K562 (cell line): ENCODE measurements around the gene RALB. TPM values are rescaled to one million over a fixed set of nuclear protein-coding genes. Genes with fewer than 3 reads are reported as not detected.
A peak's percentile ranks its signal among the peaks of the same experiment; 100 is the strongest.

Experiments used
- CTBP1 ChIP-seq: fragments of 450-650 bp; IDR thresholded peaks from 2 replicates; pipeline ENCODE4 v1.6.1; 2016; ENCODE audit warnings: borderline replicate concordance
- E2F8 ChIP-seq: fragments of 450-650 bp; IDR thresholded peaks from 2 replicates; pipeline ENCODE4 v1.7.1; 2018; ENCODE audit warnings: mild to moderate bottlenecking, low read depth; ENCODE audit not compliant: partially characterized antibody
- EGR1 ChIP-seq: fragments of 450-650 bp; conservative IDR thresholded peaks from 2 replicates; pipeline ENCODE4 v1.6.1; 2017; ENCODE audit warnings: mild to moderate bottlenecking
- HMG20A ChIP-seq: fragments of 450-650 bp; formaldehyde crosslinking; conservative IDR thresholded peaks from 2 replicates; pipeline ENCODE4 v1.4.0; 2020; ENCODE audit warnings: mild to moderate bottlenecking, mixed read lengths
- MED1 ChIP-seq: sonication (generic); formaldehyde crosslinking; IDR thresholded peaks from 2 replicates; pipeline ENCODE4 v1.8.1; 2023; ENCODE audit warnings: missing genetic modification reagents, borderline replicate concordance
- PCBP1 ChIP-seq: fragments of 200-400 bp; formaldehyde crosslinking; IDR thresholded peaks from 2 replicates; pipeline ENCODE4 v1.6.1; 2018; ENCODE audit warnings: mild to moderate bottlenecking, low read depth, low read length; ENCODE audit not compliant: poor library complexity, severe bottlenecking
- RCOR1 ChIP-seq, 2 experiments: IDR thresholded peaks; 2 replicates each; pipeline ENCODE4 v1.6.1; 2012; ENCODE audit warnings: low read depth in 2 of 2, low read length in 2 of 2, borderline replicate concordance in 1 of 2, improper control_type of control experiment in 1 of 2
- SMC3 ChIP-seq: conservative IDR thresholded peaks from 2 replicates; pipeline ENCODE4 v1.6.1; 2011; ENCODE audit warnings: low read depth, low read length, improper control_type of control experiment; ENCODE audit not compliant: insufficient read depth
- SREBF1 ChIP-seq: fragments of 150-350 bp; IDR thresholded peaks from 2 replicates; pipeline ENCODE4 v1.6.1; 2014; ENCODE audit warnings: antibody characterized with exemption, low read depth, low read length, borderline replicate concordance
- SRF ChIP-seq, 2 experiments: fragments of 250-450, 450-650 bp in 1 of 2; sonication (Bioruptor Pico) in 1 of 2; sonication (generic) in 1 of 2; formaldehyde crosslinking; IDR thresholded peaks; 2 replicates each; pipeline versions ENCODE4 v1.5.0 to v1.5.1; 2020 to 2022; ENCODE audit warnings: mild to moderate bottlenecking in 1 of 2, missing genetic modification reagents in 1 of 2
- ZKSCAN8 ChIP-seq: fragments of 200-800 bp; sonication (Bioruptor generic); IDR thresholded peaks from 2 replicates; pipeline ENCODE4 v1.6.1; 2016; ENCODE audit warnings: missing genetic modification characterization, missing compliant biosample characterization
- ZNF384 ChIP-seq: IDR thresholded peaks from 2 replicates; pipeline ENCODE4 v1.6.1; 2012; ENCODE audit warnings: low read depth, low read length, improper control_type of control experiment
- ZNF77 ChIP-seq: fragments of 250-450 bp; sonication (Bioruptor Pico); IDR thresholded peaks from 2 replicates; pipeline ENCODE4 v1.5.0; 2020
- polyA plus RNA-seq, 8 experiments: library from polyadenylated mRNA; depleted of rRNA in 4 of 8; stranded (reverse) in 5 of 8; unstranded in 3 of 8; fragments of >200 nt; fragmentation: Nextera tagmentation in 2 of 8; fragmentation: Illumina TruSeq in 1 of 8; extraction: Ambion mirVana in 2 of 8; extraction: Trizol in 1 of 8; gene quantifications; 2 replicates each; pipeline versions ENCODE4 v1.2.1 to v1.2.3, GENCODE V29; 2011 to 2014; ENCODE audit warnings: inconsistent platforms in 1 of 8, missing spikeins in 1 of 8
- total RNA-seq, 7 experiments: library from RNA; depleted of rRNA in 6 of 7; stranded (reverse); fragments of >200 nt in 6 of 7; fragmentation: Illumina TruSeq in 2 of 7; extraction: Trizol in 2 of 7; gene quantifications; 2 replicates each; pipeline versions ENCODE4 v1.2.1 to v1.2.3, GENCODE V29; 2011 to 2021; ENCODE audit warnings: low replicate concordance in 1 of 7
- TF ChIP-seq, protein P1 (sequence below), 3 experiments: IDR thresholded peaks in 2 of 3; conservative IDR thresholded peaks in 1 of 3; 2 replicates each; pipeline ENCODE4 v1.5.1; 2011 to 2012; ENCODE audit warnings: low read length in 3 of 3, mild to moderate bottlenecking in 3 of 3, control low read depth in 2 of 3, improper control_type of control experiment in 1 of 3, inconsistent platforms in 1 of 3, low read depth in 1 of 3, mixed read lengths in 1 of 3, moderate library complexity in 1 of 3; ENCODE audit not compliant: insufficient read depth in 2 of 3
- TF ChIP-seq, protein P2 (sequence below): sonication (generic); formaldehyde crosslinking; IDR thresholded peaks from 2 replicates; pipeline ENCODE4 v1.8.0; 2022; ENCODE audit warnings: missing genetic modification reagents, mild to moderate bottlenecking, moderate library complexity, borderline replicate concordance
- TF ChIP-seq, protein P3 (sequence below): fragments of 250-450 bp; sonication (Bioruptor Pico); IDR thresholded peaks from 2 replicates; pipeline ENCODE4 v1.4.0; 2020

RALB gene
- total and polyA plus RNA-seq, 9 of the 15 experiments (the other 6 are each of a cell fraction or from before 2014, with no cell fraction given): 14.8 to 65.6 (median 38.4) TPM

- TF ChIP-seq, protein P1, sequence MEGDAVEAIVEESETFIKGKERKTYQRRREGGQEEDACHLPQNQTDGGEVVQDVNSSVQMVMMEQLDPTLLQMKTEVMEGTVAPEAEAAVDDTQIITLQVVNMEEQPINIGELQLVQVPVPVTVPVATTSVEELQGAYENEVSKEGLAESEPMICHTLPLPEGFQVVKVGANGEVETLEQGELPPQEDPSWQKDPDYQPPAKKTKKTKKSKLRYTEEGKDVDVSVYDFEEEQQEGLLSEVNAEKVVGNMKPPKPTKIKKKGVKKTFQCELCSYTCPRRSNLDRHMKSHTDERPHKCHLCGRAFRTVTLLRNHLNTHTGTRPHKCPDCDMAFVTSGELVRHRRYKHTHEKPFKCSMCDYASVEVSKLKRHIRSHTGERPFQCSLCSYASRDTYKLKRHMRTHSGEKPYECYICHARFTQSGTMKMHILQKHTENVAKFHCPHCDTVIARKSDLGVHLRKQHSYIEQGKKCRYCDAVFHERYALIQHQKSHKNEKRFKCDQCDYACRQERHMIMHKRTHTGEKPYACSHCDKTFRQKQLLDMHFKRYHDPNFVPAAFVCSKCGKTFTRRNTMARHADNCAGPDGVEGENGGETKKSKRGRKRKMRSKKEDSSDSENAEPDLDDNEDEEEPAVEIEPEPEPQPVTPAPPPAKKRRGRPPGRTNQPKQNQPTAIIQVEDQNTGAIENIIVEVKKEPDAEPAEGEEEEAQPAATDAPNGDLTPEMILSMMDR (IDR thresholded peaks at IDR 0.05 in 2 of 3, conservative IDR thresholded peaks at IDR 0.05 in 1 of 3; ENCODE audit: insufficient read depth in 2 of 3, low read depth in 1 of 3, low read length in 3 of 3): peak; percentile 72 to 85 (median 76)
- TF ChIP-seq EGR1 (no peak), SRF (CRISPR knock-in tag; IDR thresholded peaks at IDR 0.05) (no peak), HMG20A (CRISPR knock-in tag) (no peak), ZKSCAN8 (CRISPR knock-in tag) (no peak), ZNF384 (no peak), SMC3 (peak; percentile 66; the same call in 1 of the 2 replicates), PCBP1 (no peak), ZNF77 (CRISPR knock-in tag) (no peak), CTBP1 (peak; percentile 55; the same call in 1 of the 2 replicates), E2F8 (no peak), SREBF1 (no peak), MED1 (no peak), RCOR1 (IDR thresholded peaks at IDR 0.05; ENCODE audit: borderline replicate concordance in 1 of 2, low read depth in 2 of 2, low read length in 2 of 2) (peak in 1 of 2 experiments; percentile 74; a peak in 2 of 4 replicates)
- TF ChIP-seq, protein P2, sequence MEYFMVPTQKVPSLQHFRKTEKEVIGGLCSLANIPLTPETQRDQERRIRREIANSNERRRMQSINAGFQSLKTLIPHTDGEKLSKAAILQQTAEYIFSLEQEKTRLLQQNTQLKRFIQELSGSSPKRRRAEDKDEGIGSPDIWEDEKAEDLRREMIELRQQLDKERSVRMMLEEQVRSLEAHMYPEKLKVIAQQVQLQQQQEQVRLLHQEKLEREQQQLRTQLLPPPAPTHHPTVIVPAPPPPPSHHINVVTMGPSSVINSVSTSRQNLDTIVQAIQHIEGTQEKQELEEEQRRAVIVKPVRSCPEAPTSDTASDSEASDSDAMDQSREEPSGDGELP: peak; percentile 54
- TF ChIP-seq, protein P3, sequence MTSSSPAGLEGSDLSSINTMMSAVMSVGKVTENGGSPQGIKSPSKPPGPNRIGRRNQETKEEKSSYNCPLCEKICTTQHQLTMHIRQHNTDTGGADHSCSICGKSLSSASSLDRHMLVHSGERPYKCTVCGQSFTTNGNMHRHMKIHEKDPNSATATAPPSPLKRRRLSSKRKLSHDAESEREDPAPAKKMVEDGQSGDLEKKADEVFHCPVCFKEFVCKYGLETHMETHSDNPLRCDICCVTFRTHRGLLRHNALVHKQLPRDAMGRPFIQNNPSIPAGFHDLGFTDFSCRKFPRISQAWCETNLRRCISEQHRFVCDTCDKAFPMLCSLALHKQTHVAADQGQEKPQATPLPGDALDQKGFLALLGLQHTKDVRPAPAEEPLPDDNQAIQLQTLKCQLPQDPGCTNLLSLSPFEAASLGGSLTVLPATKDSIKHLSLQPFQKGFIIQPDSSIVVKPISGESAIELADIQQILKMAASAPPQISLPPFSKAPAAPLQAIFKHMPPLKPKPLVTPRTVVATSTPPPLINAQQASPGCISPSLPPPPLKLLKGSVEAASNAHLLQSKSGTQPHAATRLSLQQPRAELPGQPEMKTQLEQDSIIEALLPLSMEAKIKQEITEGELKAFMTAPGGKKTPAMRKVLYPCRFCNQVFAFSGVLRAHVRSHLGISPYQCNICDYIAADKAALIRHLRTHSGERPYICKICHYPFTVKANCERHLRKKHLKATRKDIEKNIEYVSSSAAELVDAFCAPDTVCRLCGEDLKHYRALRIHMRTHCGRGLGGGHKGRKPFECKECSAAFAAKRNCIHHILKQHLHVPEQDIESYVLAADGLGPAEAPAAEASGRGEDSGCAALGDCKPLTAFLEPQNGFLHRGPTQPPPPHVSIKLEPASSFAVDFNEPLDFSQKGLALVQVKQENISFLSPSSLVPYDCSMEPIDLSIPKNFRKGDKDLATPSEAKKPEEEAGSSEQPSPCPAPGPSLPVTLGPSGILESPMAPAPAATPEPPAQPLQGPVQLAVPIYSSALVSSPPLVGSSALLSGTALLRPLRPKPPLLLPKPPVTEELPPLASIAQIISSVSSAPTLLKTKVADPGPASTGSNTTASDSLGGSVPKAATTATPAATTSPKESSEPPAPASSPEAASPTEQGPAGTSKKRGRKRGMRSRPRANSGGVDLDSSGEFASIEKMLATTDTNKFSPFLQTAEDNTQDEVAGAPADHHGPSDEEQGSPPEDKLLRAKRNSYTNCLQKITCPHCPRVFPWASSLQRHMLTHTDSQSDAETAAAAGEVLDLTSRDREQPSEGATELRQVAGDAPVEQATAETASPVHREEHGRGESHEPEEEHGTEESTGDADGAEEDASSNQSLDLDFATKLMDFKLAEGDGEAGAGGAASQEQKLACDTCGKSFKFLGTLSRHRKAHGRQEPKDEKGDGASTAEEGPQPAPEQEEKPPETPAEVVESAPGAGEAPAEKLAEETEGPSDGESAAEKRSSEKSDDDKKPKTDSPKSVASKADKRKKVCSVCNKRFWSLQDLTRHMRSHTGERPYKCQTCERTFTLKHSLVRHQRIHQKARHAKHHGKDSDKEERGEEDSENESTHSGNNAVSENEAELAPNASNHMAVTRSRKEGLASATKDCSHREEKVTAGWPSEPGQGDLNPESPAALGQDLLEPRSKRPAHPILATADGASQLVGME: 0 out of 2 replicates have a peak, but pooled peaks have one; percentile 25
Observed at GRCh38 chr2:120206022-120206581, 46.5 kb upstream of the RALB start (continued).
